Endodermal cell (in vitro differentiated cells): ENCODE data around the gene HIPK4. TPM values are rescaled to one million over a fixed set of nuclear protein-coding genes. Genes with fewer than 3 reads are reported as not detected.

ENCODE experiments used
- DNase-seq: peaks from one replicate; pipeline ENCODE4 v3.0.0-alpha.2; 2017
- H3K27ac ChIP-seq: 2 replicates; pipeline ENCODE4 v1.5.1; 2013; ENCODE audit warnings: mild to moderate bottlenecking, low read depth, low read length, moderate library complexity
- H3K27me3 ChIP-seq: 2 replicates; pipeline ENCODE4 v1.6.1; 2013; ENCODE audit warnings: mild to moderate bottlenecking, low read length, moderate library complexity; ENCODE audit not compliant: insufficient read depth, control insufficient read depth, poor library complexity, severe bottlenecking
- H3K36me3 ChIP-seq: 2 replicates; pipeline ENCODE4 v1.7.0; 2013; ENCODE audit warnings: mild to moderate bottlenecking, low read length, moderate library complexity; ENCODE audit not compliant: control insufficient read depth, insufficient read depth
- H3K4me1 ChIP-seq: one replicate; pipeline ENCODE4 v1.7.0; 2013; ENCODE audit warnings: low read length; ENCODE audit not compliant: control insufficient read depth, insufficient read depth
- H3K4me3 ChIP-seq: 2 replicates; pipeline ENCODE4 v1.5.1; 2013; ENCODE audit warnings: mild to moderate bottlenecking, low read length, moderate library complexity
- H3K9ac ChIP-seq: 2 replicates; pipeline ENCODE4 v1.6.1; 2013; ENCODE audit warnings: mild to moderate bottlenecking, low read length, moderate library complexity; ENCODE audit not compliant: poor library complexity, severe bottlenecking; ENCODE audit errors: extremely low read depth
- H3K9me3 ChIP-seq: 2 replicates; pipeline ENCODE4 v1.6.1; 2013; ENCODE audit warnings: mild to moderate bottlenecking, low read length, moderate library complexity; ENCODE audit not compliant: control insufficient read depth
- H3K27ac Mint-ChIP-seq: 2 replicates; pipeline ENCODE4 v1.8.0; 2020; ENCODE audit warnings: mixed read lengths
- H3K27me3 Mint-ChIP-seq: 2 replicates; pipeline ENCODE4 v1.8.0; 2021; ENCODE audit warnings: mild to moderate bottlenecking, mixed read lengths; ENCODE audit not compliant: insufficient read depth
- H3K36me3 Mint-ChIP-seq: 2 replicates; pipeline ENCODE4 v1.8.0; 2020; ENCODE audit warnings: low read depth, mixed read lengths
- H3K4me1 Mint-ChIP-seq: 2 replicates; pipeline ENCODE4 v1.8.0; 2020; ENCODE audit warnings: mixed read lengths
- H3K4me3 Mint-ChIP-seq: 2 replicates; pipeline ENCODE4 v1.8.0; 2020; ENCODE audit warnings: mild to moderate bottlenecking, moderate library complexity, mixed read lengths
- H3K9me3 Mint-ChIP-seq: 2 replicates; pipeline ENCODE4 v1.8.0; 2020; ENCODE audit warnings: mild to moderate bottlenecking, mixed read lengths
- CTCF ChIP-seq: fragments of 200-600 bp; sonication (generic); conservative IDR thresholded peaks from 2 replicates; pipeline ENCODE4 v1.5.0; 2021; ENCODE audit warnings: antibody characterized with exemption, mild to moderate bottlenecking
- WGBS, 2 experiments: methylation state at CpG; one replicate each; pipeline versions ENCODE4 v1.1.5 to v1.1.7; 2013; ENCODE audit warnings: missing lambda C conversion rate in 2 of 2, mixed read lengths in 1 of 2; ENCODE audit not compliant: insufficient coverage in 1 of 2, insufficient read length in 1 of 2; 5-methylcytosine and 5-hydroxymethylcytosine counted together
- total RNA-seq, 2 donors: library from RNA; stranded (reverse); fragmentation: NEBNext Ultra II Directional in 1 of 2; extraction: Animal tissue kit (Norgen Biotek cat#: 25700) in 1 of 2; gene quantifications; 2 replicates in 1 of 2; 3 replicates in 1 of 2; pipeline ENCODE4 v1.2.1, GENCODE V29; 2021

Gene HIPK4
- total RNA-seq, 2 donors from 2014 or later, result 0.31 TPM; not detected in 1

GRCh38 chr19:40395956-40396355, 6.0 kb upstream of the HIPK4 start:
- Mint-ChIP-seq H3K36me3 (no peaks in the 10 kb centered on the region), H3K4me3 (no peak overlapping the region), H3K27me3 (peaks cover 43% of the 10 kb centered on the region), H3K27ac (no peak overlapping the region), H3K9me3 (no peaks in the 10 kb centered on the region), H3K4me1 (no peaks in the 10 kb centered on the region)
- H3K9ac ChIP-seq, result no peak overlapping the region
- 93 to 94% methylated on average over 11 to 14 of the region's 14 CpGs for WGBS, 2 experiments
- H3K4me1 ChIP-seq, result no peaks in the 10 kb centered on the region
- H3K9me3 ChIP-seq, result no peaks in the 10 kb centered on the region
- H3K36me3 ChIP-seq, result no peaks in the 10 kb centered on the region
- no peak for TF ChIP-seq CTCF
- no peak for DNase-seq
- no peak overlapping the region for H3K27ac ChIP-seq
- no peaks in the 10 kb centered on the region for H3K27me3 ChIP-seq
- no peak overlapping the region for H3K4me3 ChIP-seq

DNA sequence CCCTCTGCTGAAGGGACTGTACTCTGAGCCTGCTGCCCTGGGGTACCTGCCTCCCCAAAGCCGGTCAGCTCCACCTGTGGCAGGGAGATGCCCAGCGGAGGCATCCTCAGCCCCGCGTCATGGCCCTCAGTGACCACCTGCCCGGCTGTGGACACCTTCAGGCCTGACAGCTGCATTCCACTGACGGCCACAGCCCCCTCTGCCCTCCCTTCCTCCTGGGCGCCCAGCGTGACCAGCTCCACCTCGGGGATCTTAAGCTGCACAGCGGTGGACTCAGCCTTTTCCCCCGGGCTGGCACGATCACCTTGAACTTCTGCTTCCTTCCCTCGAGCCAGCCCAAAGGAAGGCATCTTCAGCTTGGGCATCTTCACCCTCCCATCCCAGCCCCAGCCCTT, 4.8 kb upstream of the HIPK4 start:
- Mint-ChIP-seq H3K36me3 (no peaks in the 10 kb centered on the region), H3K9me3 (no peaks in the 10 kb centered on the region), H3K27me3 (peaks cover 36% of the 10 kb centered on the region), H3K4me1 (peaks cover 4% of the 10 kb centered on the region), H3K4me3 (no peak overlapping the region), H3K27ac (no peak overlapping the region)
- no peaks in the 10 kb centered on the region for H3K27me3 ChIP-seq
- H3K36me3 ChIP-seq, result no peaks in the 10 kb centered on the region
- no peak overlapping the region for H3K27ac ChIP-seq
- no peak overlapping the region for H3K4me3 ChIP-seq
- no peak for TF ChIP-seq CTCF
- WGBS, 2 experiments, result 81 to 85% methylated on average over 13 of the region's 13 CpGs
- no peaks in the 10 kb centered on the region for H3K4me1 ChIP-seq
- DNase-seq, result no peak
- H3K9ac ChIP-seq, result no peak overlapping the region
- H3K9me3 ChIP-seq, result no peaks in the 10 kb centered on the region

DNA sequence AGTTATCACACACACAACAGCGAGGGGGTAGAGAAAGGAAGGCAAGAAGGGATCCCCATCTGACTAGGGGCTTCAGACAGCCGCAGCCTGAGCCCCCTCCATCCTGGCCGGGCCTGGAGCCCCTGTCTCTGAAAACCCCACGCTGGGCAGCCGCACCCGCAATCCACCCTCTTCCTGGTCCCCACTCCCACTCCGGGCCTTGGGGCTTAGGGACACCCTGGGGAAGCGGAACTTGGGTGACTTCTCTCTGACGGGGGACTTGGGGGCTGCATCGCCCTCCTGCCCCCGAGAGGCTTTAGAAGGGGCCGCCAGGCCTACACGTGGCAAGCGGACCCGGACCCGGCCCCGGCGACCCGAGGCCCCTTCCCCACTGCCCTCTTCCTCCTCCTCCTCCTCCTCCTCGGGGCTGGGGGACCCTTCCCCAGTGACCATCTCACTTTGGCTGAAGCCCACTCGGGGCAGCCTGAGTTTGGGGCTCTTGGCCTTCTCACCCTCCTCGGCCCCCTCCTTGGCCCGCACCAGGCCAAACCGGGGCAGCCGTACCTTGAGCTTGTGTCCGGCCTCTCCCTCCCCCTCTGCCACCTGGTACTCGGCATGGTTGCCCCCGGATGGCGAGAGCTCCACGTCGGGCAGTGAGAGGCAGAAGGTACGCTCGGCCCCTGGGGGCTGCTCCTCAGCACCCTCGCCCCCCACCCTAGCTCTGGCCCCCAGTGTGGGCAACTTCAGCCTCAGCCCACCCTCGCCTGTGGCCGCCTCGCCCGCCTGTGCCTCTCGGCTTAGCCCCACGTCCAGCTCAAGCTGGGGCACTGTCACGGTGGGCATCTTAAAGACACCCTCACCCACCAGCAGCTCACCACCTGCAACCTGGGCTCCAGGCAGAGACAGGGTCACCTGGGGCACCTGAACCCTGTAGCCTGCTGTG, 4.2 kb upstream of the HIPK4 start:
- Mint-ChIP-seq H3K36me3 (no peaks in the 10 kb centered on the region), H3K4me1 (peaks cover 4% of the 10 kb centered on the region), H3K27me3 (peaks cover 30% of the 10 kb centered on the region), H3K4me3 (no peak overlapping the region), H3K27ac (no peak overlapping the region), H3K9me3 (no peaks in the 10 kb centered on the region)
- Histone ChIP-seq H3K4me3 (no peak overlapping the region), H3K27ac (no peak overlapping the region), H3K4me1 (no peaks in the 10 kb centered on the region), H3K36me3 (no peaks in the 10 kb centered on the region), H3K9me3 (no peaks in the 10 kb centered on the region), H3K9ac (no peak overlapping the region), H3K27me3 (no peaks in the 10 kb centered on the region)
- TF ChIP-seq CTCF, result no peak
- 89 to 95% methylated on average over 16 to 41 of the region's 41 CpGs for WGBS, 2 experiments
- no peak for DNase-seq
